GM04503 (cell line): ENCODE measurements around the gene MTOR.
A peak's percentile ranks its signal among the peaks of the same experiment; 100 is the strongest.

Experiments used
- DNase-seq: peaks from one replicate; pipeline ENCODE4 v3.0.0-alpha.2; 2012; ENCODE audit warnings: low read depth

The MTOR gene

GRCh38 chr1:11150326-11150725 lies 112.0 kb downstream of the MTOR start:
- no peak for DNase-seq

DNA sequence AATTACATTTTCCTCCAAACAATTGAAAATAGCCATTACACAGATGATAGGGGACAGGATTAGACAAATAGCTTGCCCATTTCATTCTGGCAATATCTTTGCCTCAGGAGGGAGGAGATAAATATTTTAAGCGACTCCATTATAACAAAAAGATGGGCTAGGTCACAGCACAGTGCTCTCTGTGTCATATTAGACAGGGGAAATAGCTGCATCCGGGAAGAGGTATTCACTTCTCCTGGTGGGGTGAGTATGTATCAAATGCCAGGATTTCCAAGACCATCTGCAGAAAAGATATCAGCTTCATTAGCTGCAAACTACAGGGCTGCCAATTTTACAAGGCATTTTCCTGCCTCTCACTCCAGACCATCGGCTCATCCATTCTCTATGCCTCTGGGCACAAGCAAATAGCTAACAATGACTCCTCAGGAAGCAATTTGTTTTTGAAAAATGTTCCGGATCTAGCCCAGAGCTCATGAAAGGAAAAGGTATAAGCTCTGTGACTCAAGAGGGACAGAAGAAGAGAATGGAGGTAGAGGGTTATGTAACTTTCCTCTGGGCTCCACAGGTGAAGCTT lies 115.1 kb downstream of the MTOR start:
- DNase-seq, result peak; percentile 23

- no peak for DNase-seq
Observed at GRCh38 chr1:11145741-11146140, 116.6 kb downstream of the MTOR start.

GRCh38 chr1:11144570-11145256 lies 117.6 kb downstream of the MTOR start:
- DNase-seq, result no peak

- DNase-seq, result no peak
Observed at GRCh38 chr1:11143907-11144306, 118.4 kb downstream of the MTOR start.

- DNase-seq, result no peak
Observed at GRCh38 chr1:11143401-11143800, 119.0 kb downstream of the MTOR start.

GRCh38 chr1:11142618-11143391 lies 119.5 kb downstream of the MTOR start:
- no peak for DNase-seq

GRCh38 chr1:11138952-11139351 lies 123.4 kb downstream of the MTOR start:
- peak; percentile 34 for DNase-seq

- DNase-seq, result no peak
Observed at GRCh38 chr1:11138029-11138428, 124.3 kb downstream of the MTOR start.

- no peak for DNase-seq
Observed at GRCh38 chr1:11134898-11135266, 127.5 kb downstream of the MTOR start.

DNA sequence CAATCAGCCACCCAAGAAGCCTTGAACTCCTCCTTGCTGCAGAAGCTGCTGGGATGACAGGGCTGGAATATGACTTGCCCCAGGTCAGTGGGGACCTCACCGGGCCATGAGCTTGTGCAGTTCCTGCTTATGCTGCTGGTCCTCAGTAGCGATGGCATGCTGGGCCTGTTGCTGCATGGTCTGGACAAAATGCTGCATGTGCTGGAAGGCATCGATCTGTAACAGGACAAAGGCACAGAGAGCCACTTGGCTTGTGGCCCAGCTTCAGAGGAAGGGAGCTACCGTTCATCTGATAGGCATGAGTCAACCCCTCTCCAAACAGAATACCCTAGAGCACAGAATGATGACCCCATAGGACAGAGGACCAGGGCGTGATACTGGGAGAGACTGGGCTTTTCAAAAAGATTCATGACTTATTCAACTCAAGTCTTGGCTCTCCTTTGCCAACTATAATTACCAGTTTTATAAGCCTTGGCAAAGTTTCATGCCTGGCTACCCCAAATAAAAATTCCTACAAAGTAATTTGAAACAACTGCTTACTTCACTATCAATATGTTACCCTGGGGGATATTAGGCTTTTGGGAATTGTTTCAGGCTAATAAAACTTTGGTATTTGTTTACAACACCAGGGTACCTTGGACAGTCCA lies 128.0 kb downstream of the MTOR start:
- DNase-seq, result peak; percentile 34

DNA sequence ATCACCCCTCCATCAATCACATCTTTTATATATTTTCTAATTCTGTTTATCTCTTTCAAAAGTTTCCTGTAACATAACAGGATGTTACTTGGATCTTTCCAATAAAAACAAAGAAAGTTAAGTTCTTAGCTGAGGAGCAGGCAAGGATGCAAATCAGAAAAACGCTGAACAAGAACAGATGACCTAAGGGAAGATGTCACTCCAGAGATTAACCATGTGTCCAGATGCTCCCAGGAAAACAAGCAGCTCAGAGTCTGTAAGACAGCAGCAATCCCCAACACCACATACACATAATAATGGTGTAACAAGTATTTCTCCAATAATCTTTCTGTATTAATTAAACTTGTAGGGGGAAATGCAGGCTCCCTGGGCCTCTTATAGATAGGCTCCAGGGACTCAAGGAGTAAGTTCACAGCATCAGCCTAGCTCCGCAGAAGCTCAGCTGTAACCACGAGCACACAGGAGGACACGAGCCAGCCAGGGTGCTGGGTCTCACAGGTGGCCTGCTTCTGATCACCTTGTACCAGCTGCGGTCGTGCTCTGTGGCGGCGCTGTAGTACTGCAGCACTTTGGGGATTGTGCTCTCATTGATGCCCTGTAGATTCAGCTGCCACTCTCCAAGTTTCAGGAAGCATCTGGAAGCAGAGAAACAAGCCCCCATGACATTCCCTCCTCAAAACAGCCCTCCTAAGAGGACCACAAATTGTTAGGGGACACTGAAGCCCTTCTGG lies 129.6 kb downstream of the MTOR start:
- no peak for DNase-seq

DNA sequence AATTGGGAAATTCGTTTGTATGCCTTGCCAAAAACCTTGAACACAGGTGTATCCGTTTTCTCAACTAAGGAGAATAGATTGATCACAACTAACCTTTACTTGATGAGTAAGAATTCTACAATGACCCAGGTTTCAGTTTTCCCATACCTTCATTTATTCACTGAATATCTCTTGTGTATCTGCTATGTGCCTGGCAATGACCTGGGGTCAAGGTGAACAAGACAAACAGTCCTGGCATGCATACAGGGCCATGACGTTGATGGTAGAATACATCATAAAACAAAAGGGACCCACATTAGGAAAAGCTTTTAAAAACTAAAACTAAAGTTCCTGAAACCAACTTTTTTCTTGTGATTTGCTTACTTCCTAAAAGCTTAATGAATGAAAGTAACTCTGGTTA lies 130.5 kb downstream of the MTOR start:
- DNase-seq, result no peak

DNA sequence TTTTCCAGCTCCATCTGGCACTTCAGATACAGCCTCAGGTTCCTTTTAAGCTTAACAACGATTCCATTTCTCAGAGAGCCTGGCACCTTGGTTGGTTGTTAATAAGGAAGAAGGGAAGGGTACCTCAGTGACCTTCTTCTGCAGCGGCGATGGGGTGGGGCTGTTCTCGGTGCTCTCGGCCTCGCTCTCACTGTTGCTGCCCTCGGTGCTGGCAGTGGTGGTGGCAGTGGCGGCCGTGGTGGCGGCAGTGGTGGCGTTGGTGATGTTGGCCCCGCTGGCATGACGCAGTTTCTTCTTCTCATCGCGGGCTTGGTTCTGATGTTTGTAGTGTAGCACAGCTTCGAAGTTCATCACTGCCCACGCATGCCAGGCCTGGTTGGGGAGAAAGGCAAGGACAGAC lies 131.9 kb downstream of the MTOR start:
- no peak for DNase-seq

- no peak for DNase-seq
Observed at GRCh38 chr1:11129649-11130390, 132.5 kb downstream of the MTOR start.

DNA sequence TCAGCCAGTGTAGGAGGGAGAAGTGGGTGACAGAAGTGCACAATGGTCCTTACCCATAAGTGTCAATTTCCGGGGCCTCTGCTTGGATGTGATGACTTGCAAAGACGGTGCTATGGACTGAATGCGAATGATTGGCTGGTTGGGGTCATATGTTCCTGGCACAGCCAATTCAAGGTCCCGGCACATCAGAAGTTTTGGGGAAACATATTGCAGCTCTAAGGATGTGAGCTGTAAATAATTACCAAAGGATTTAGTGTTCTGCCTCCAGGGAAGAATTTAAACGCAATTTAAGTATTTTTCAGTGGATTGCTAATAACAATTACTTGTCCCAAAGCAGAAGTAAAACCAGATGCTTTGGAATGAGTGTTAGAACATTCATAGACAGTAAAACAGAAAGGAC lies 135.8 kb downstream of the MTOR start:
- DNase-seq, result no peak

DNA sequence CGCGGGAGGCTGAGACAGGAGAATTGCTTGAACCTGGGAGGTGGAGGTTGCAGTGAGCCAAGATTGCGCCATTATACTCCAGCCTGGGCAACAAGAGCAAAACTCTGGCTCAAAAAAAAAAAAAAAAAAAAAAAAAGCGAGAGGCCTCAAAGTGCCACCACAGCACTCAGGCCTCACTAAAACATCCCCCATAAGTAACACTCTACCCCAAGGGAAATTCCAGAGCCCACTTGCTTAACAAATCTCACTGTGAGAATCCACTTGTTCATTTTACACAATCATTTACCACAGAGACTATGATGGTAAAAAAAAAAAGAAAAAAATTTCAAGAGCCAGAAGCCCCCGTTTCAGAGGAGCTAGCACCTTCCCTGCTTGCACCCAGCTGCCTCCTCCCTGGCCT lies 136.4 kb downstream of the MTOR start:
- no peak for DNase-seq

DNA sequence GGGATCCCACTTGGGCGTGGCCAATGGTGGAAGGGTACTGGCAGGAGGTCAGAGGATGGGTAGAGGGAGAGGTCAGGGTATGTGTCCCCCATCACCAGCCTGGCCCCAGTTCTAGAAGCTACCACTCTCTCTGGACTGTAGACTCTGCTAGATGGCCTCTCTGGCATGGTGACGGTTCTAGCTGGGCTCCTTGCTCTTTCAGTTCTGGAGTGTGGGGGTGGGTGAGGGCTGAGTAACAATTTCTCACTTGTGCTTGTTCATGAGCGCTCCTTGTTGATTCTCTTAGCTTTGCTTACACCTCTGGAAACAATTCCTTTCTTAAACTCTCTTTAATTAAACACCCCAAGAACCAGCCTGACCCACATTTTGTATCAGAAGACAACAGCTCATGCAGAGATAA lies 137.4 kb downstream of the MTOR start:
- no peak for DNase-seq

DNA sequence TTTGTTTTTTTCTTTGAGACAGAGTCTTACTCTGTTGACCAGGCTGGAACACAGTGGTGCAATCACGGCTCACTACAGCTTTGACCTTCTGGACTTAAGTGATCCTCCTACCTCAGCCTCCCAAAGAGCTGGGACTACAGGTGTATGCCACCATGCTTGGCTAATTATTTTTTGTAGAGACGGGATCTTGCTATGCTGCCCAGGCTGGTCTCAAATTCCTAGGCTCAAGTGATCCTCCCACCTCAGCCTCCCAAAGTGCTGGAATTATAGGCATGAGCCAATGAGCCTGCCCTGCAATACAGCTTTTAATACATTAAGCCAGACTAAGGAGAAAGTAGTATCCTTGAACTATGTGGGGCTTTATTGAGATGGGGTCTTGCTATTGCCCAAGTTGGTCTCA lies 146.0 kb downstream of the MTOR start:
- DNase-seq, result no peak

- no peak for DNase-seq
Observed at GRCh38 chr1:11114966-11115365, 147.4 kb downstream of the MTOR start.

- DNase-seq, result no peak
Observed at GRCh38 chr1:11109047-11109760, 153.1 kb downstream of the MTOR start.
